Colonic mucosa (tissue), 4 donors: Measurements from ENCODE around the gene VRK1. TPM values are rescaled to one million over a fixed set of nuclear protein-coding genes. Genes with fewer than 3 reads are reported as not detected.
"Not testable (repeated sequence)": the region's sequence is repeated elsewhere in the genome, so short reads cannot be mapped to it uniquely, and the experiment has no call there.

Experiments
- DNase-seq: peaks from one replicate; pipeline ENCODE4 v3.0.0-alpha.2; 2020
- H3K27ac ChIP-seq: fragments of 200-600 bp; one replicate; pipeline ENCODE4 v1.8.0; 2021
- H3K27me3 ChIP-seq: fragments of 200-600 bp; one replicate; pipeline ENCODE4 v1.8.0; 2021
- H3K36me3 ChIP-seq: fragments of 200-600 bp; one replicate; pipeline ENCODE4 v1.8.0; 2021
- H3K4me1 ChIP-seq: fragments of 200-600 bp; one replicate; pipeline ENCODE4 v1.8.0; 2021; ENCODE audit warnings: mild to moderate bottlenecking
- H3K4me3 ChIP-seq: fragments of 200-600 bp; one replicate; pipeline ENCODE4 v1.8.0; 2021
- H3K9ac ChIP-seq, 2 donors: one replicate each; pipeline ENCODE4 v1.7.0; 2013; ENCODE audit warnings: control low read depth in 2 of 2, low read depth in 2 of 2, low read length in 2 of 2
- H3K9me3 ChIP-seq: fragments of 200-600 bp; one replicate; pipeline ENCODE4 v1.8.0; 2021
- CTCF ChIP-seq: fragments of 200-600 bp; IDR thresholded peaks from one replicate; pipeline ENCODE4 v1.8.0; 2022; ENCODE audit warnings: antibody characterized with exemption, mild to moderate bottlenecking
- intact Hi-C: fragments of 100-400 bp; cut with DNase I; formaldehyde crosslinking; loops from one replicate; pipeline ENCODE4 v1.14.1; 2022
- total RNA-seq, 2 donors: library from RNA; stranded (reverse); fragmentation: NEBNext Ultra II Directional in 1 of 2; extraction: Animal tissue kit (Norgen Biotek cat#: 25700) in 1 of 2; gene quantifications; one replicate each; pipeline ENCODE4 v1.2.1, GENCODE V29; 2021
- donor health status: healthy.
- donor health status: DM: no; HTN: no; CAD: no.
- donor health status: DM: no; HTN: no; CAD: no.

The VRK1 gene
- total RNA-seq, 2 donors from 2014 or later: 13.0 to 35.9 TPM

- no peaks in the 10 kb centered on the region for H3K9me3 ChIP-seq
- no peak for TF ChIP-seq CTCF
- no peak overlapping the region for H3K9ac ChIP-seq
- no peak overlapping the region for H3K27ac ChIP-seq
- H3K4me3 ChIP-seq: no peak overlapping the region
- intact Hi-C loops: no loop called here
- H3K4me1 ChIP-seq: no peaks in the 10 kb centered on the region
- H3K36me3 ChIP-seq: no peaks in the 10 kb centered on the region
- no peaks in the 10 kb centered on the region for H3K27me3 ChIP-seq
- no peak for DNase-seq
Observed at GRCh38 chr14:96761066-96761465, 36.1 kb upstream of the VRK1 start.

GRCh38 chr14:96762650-96763049, 34.5 kb upstream of the VRK1 start:
- Histone ChIP-seq H3K27ac (no peak overlapping the region), H3K4me3 (no peak overlapping the region), H3K9ac (no peak overlapping the region), H3K4me1 (no peaks in the 10 kb centered on the region), H3K9me3 (no peaks in the 10 kb centered on the region), H3K36me3 (no peaks in the 10 kb centered on the region), H3K27me3 (no peaks in the 10 kb centered on the region)
- intact Hi-C loops: no loop called here
- no peak for TF ChIP-seq CTCF
- DNase-seq: peak; percentile 22

GRCh38 chr14:96764012-96764411, 33.2 kb upstream of the VRK1 start:
- DNase-seq: no peak
- H3K4me3 ChIP-seq: no peak overlapping the region
- H3K9me3 ChIP-seq: no peaks in the 10 kb centered on the region
- no peaks in the 10 kb centered on the region for H3K36me3 ChIP-seq
- H3K27me3 ChIP-seq: no peaks in the 10 kb centered on the region
- TF ChIP-seq CTCF: no peak
- intact Hi-C loops: no loop called here
- no peaks in the 10 kb centered on the region for H3K4me1 ChIP-seq
- no peak overlapping the region for H3K9ac ChIP-seq
- no peak overlapping the region for H3K27ac ChIP-seq

GRCh38 chr14:96765205-96765604, 32.0 kb upstream of the VRK1 start:
- intact Hi-C loops: not testable (repeated sequence)

GRCh38 chr14:96772929-96773328, 24.3 kb upstream of the VRK1 start:
- no peaks in the 10 kb centered on the region for H3K27me3 ChIP-seq
- no peak overlapping the region for H3K4me3 ChIP-seq
- no peaks in the 10 kb centered on the region for H3K4me1 ChIP-seq
- TF ChIP-seq CTCF: no peak
- intact Hi-C loops: no loop called here
- no peaks in the 10 kb centered on the region for H3K9me3 ChIP-seq
- DNase-seq: no peak
- H3K27ac ChIP-seq: no peak overlapping the region
- H3K36me3 ChIP-seq: no peaks in the 10 kb centered on the region
- H3K9ac ChIP-seq: no peak overlapping the region

More at GRCh38 chr14:96765205-96765604, 32.0 kb upstream of the VRK1 start:
- H3K4me1 ChIP-seq, H3K27me3 ChIP-seq, DNase-seq, H3K4me3 ChIP-seq, H3K36me3 ChIP-seq, H3K9me3 ChIP-seq, H3K27ac ChIP-seq, H3K9ac ChIP-seq: not testable (repeated sequence)

- no peak for DNase-seq
- no peaks in the 10 kb centered on the region for H3K27me3 ChIP-seq
- H3K9me3 ChIP-seq: no peaks in the 10 kb centered on the region
- no peaks in the 10 kb centered on the region for H3K36me3 ChIP-seq
- intact Hi-C loops: no loop called here
- no peak overlapping the region for H3K9ac ChIP-seq
- no peak overlapping the region for H3K27ac ChIP-seq
- no peak for TF ChIP-seq CTCF
- H3K4me1 ChIP-seq: no peaks in the 10 kb centered on the region
- H3K4me3 ChIP-seq: no peak overlapping the region
Observed at GRCh38 chr14:96776791-96777190, 20.4 kb upstream of the VRK1 start.
